ENCODE results near the gene OPRD1.

- TF ChIP-seq, protein P1, sequence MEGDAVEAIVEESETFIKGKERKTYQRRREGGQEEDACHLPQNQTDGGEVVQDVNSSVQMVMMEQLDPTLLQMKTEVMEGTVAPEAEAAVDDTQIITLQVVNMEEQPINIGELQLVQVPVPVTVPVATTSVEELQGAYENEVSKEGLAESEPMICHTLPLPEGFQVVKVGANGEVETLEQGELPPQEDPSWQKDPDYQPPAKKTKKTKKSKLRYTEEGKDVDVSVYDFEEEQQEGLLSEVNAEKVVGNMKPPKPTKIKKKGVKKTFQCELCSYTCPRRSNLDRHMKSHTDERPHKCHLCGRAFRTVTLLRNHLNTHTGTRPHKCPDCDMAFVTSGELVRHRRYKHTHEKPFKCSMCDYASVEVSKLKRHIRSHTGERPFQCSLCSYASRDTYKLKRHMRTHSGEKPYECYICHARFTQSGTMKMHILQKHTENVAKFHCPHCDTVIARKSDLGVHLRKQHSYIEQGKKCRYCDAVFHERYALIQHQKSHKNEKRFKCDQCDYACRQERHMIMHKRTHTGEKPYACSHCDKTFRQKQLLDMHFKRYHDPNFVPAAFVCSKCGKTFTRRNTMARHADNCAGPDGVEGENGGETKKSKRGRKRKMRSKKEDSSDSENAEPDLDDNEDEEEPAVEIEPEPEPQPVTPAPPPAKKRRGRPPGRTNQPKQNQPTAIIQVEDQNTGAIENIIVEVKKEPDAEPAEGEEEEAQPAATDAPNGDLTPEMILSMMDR (conservative IDR thresholded peaks at IDR 0.05; ENCODE audit: low read length): peak; percentile 76
- TF ChIP-seq EZH2phosphoT487 (IDR thresholded peaks at IDR 0.05; ENCODE audit: borderline replicate concordance, low read depth, low read length): no peak
Measured at GRCh38 chr1:28893403-28894102, 81.6 kb downstream of the OPRD1 start.

Data from OCI-LY7 (cell line).